Stimulated activated naive CD8-positive, alpha-beta T cell treated with anti-CD3 and anti-CD28 coated beads, Interleukin-15, Interleukin-2, amounts not matched to agents 100 ng/mL and 50 ng/mL, for 24 hours (primary cell): ENCODE results near the gene CENPA.
"Not testable (repeated sequence)": the region's sequence is repeated elsewhere in the genome, so short reads cannot be mapped to it uniquely, and the experiment has no call there.

Experiments
- H3K27ac Mint-ChIP-seq: one replicate; pipeline ENCODE4 v1.8.0; 2021; ENCODE audit warnings: mild to moderate bottlenecking, mixed read lengths
- H3K27me3 Mint-ChIP-seq: one replicate; pipeline ENCODE4 v1.8.0; 2021; ENCODE audit warnings: mixed read lengths
- H3K36me3 Mint-ChIP-seq: one replicate; pipeline ENCODE4 v1.8.0; 2021; ENCODE audit warnings: low read depth, mixed read lengths
- H3K4me1 Mint-ChIP-seq: one replicate; pipeline ENCODE4 v1.8.0; 2021; ENCODE audit warnings: low read depth, mixed read lengths
- H3K4me3 Mint-ChIP-seq: one replicate; pipeline ENCODE4 v1.8.0; 2021; ENCODE audit warnings: mild to moderate bottlenecking, mixed read lengths
- H3K9me3 Mint-ChIP-seq: one replicate; pipeline ENCODE4 v1.8.0; 2021; ENCODE audit warnings: mixed read lengths

The CENPA gene

DNA sequence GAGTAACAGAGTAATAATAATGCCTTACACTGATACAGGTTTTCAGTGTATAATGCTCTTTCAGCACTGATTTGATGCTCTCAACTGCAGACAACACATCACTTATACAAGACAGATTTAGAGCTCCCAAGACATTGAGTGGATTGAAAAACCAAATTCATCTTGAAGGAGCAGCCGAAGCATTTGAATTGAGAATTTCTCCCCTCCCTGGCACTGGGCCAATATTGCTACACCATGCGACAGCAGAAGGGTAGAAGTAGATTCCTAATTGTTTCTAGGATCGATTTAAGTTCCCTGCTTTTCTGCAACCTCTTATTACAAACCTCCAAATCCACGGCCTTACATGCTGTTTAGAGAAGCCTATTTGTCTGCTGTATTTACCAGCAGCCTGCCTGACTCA, 15.5 kb downstream of the CENPA start:
- H3K27me3 Mint-ChIP-seq, result no peaks in the 10 kb centered on the region
- H3K4me1 Mint-ChIP-seq, result no peaks in the 10 kb centered on the region
- no peak overlapping the region for H3K4me3 Mint-ChIP-seq
- H3K27ac Mint-ChIP-seq, result no peak overlapping the region
- no peaks in the 10 kb centered on the region for H3K9me3 Mint-ChIP-seq
- H3K36me3 Mint-ChIP-seq, result peaks cover 10% of the 10 kb centered on the region

DNA sequence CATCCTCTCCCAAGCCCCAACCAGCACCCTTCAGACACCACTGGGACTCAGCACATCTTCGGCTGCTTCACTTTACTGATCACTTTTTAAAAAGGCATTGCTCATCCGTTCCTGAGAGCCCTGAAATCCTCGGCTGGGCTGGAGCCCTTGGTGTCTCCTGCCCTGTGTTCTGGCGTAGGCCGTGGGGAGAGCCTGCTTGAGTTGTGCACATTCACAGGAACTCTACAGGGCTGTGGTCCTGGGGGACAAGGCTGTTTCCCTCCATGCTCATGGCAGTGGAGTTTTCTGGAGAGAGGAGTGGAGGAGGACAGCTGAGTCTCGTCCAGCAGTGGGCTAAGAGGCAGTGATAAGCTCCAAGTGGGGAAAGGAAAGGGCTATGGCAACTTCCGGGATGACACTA, 15.9 kb downstream of the CENPA start:
- no peak overlapping the region for H3K27ac Mint-ChIP-seq
- H3K4me3 Mint-ChIP-seq, result no peak overlapping the region
- no peaks in the 10 kb centered on the region for H3K9me3 Mint-ChIP-seq
- H3K36me3 Mint-ChIP-seq, result peaks cover 10% of the 10 kb centered on the region
- no peaks in the 10 kb centered on the region for H3K4me1 Mint-ChIP-seq
- H3K27me3 Mint-ChIP-seq, result no peaks in the 10 kb centered on the region

DNA sequence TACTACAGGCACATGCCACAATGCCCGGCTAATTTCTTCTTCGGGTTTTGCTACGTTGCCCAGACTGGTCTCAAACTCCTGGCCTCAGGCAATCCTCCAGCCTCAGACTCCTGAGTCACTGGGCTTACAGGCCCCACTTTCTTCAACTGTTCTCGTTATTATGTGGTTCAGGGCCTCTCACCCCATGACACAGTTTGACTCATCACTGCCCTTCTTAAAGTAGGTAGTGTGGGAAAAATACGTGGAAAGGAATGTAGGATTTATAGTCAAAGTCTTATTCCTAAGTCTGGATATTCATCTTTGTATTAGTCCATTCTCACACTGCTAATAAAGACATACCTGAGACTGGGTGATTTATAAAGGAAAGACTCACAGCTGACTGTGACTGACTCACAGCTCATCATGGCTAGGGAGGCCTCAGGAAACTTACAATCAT, 19.4 kb downstream of the CENPA start:
- no peak overlapping the region for H3K27ac Mint-ChIP-seq
- H3K9me3 Mint-ChIP-seq, result no peaks in the 10 kb centered on the region
- no peak overlapping the region for H3K4me3 Mint-ChIP-seq
- H3K36me3 Mint-ChIP-seq, result peaks cover 4% of the 10 kb centered on the region
- no peaks in the 10 kb centered on the region for H3K27me3 Mint-ChIP-seq
- peaks cover 6% of the 10 kb centered on the region for H3K4me1 Mint-ChIP-seq

DNA sequence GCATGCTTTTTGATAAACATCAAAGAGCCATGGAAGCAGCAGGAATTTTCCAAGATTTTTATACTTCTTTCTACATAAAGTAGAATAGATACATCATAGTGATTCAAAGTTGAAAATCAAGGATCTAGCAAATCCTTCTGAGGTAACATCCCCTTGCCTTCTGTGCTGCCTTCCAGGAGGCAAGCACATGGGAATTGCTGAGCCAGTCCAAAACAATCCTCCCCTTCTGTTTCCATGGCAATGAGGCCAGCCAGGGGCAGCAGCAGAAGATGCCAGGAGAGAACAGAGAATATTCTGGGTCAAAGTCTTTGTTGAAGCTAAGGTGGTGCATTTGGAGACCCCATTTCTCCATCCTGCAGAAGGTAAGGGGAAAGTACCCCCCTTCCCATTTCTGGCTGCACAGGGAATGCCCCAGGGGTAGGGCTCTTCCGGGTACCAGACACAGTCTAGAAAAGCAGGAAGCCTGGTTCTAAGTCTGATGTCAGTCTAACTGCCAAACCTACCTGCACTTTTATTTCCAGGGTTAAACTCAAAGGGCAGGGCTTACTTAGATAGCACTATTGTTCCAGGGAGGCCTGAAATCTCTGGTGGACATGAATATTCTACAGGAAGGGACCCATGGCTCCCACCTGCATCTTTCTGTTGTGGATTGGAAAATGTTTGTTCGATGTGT, 22.1 kb downstream of the CENPA start:
- Mint-ChIP-seq H3K36me3 (no peaks in the 10 kb centered on the region), H3K27ac (no peak overlapping the region), H3K9me3 (no peaks in the 10 kb centered on the region), H3K4me1 (peaks cover 15% of the 10 kb centered on the region), H3K27me3 (no peaks in the 10 kb centered on the region), H3K4me3 (no peak overlapping the region)

DNA sequence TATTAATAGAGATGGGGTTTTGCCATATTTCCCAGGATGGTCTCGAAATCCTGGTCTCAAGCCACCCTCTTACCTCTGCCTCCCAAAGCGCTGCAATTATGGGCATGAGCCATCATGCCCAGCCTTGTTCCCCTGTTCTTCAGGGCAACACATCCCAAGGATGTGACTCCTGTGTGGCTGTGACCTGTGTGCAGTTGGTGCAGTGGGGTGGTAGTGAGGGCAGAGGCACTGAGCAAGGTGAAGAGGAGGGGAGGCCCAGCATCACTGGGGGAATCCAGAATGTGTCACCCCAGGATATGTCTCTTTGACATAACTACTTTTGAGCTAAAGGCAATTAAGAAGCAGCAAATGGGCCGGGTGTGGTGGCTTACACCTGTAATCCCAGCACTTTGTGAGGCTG, 23.4 kb downstream of the CENPA start:
- H3K4me1 Mint-ChIP-seq, result peaks cover 15% of the 10 kb centered on the region
- no peaks in the 10 kb centered on the region for H3K36me3 Mint-ChIP-seq
- no peaks in the 10 kb centered on the region for H3K9me3 Mint-ChIP-seq
- H3K27me3 Mint-ChIP-seq, result no peaks in the 10 kb centered on the region
- H3K27ac Mint-ChIP-seq, result no peak overlapping the region
- H3K4me3 Mint-ChIP-seq, result no peak overlapping the region

DNA sequence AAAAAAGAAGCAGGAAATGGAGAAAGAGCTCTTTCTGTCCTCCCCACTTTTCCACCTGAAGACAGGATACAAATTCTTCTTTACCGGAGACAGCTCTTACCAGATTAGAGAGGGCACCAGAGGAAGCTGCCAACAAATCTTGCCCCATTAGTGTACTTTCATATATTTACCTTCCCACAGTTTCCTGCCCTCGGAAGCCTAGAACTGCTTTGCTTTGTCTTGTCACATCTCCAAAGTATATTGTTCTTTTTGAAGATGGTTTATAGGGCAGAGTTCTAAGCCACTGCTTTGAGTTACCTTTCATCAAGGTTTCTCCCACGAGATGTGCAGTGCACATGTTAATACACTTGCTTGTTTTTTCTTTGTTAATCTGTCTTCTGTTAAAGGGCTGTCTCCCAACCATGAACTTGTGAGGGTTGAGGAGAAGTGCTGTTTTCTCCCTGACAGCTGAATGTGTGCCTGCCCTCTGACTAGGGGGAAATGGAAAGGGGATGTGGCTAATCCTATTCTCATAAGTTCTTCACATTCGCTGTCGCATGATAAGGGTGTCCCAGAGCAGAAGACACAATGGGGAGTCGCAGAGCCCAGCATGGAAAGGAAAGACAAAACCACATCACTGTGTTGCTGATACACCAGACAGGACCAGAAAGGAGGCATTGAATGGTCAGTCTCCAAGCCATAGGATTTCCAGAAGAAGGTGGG, 24.2 kb downstream of the CENPA start:
- Mint-ChIP-seq H3K27ac (no peak overlapping the region), H3K27me3 (peaks cover 2% of the 10 kb centered on the region), H3K36me3 (no peaks in the 10 kb centered on the region), H3K4me1 (peaks cover 15% of the 10 kb centered on the region), H3K4me3 (no peak overlapping the region), H3K9me3 (no peaks in the 10 kb centered on the region)

DNA sequence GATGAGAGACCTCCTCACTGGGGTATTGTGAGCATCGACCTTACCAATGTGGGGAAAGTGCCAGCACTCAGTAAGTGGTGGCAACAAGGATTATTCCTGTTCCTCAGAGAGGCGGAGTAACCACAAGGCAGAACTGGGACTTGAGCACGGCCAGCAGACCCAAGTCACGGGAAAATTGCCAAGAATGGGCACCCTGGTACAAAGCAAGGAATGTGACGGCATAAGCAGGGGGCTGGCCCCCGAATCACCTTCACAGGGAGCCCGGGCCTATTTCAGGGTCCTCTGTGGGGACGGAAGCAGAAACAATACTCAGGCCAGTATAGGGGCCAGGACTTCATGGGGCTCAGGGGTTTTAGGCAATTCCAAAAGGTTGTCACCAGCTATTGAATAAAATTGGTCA, 25.4 kb downstream of the CENPA start:
- Mint-ChIP-seq H3K4me1 (peaks cover 15% of the 10 kb centered on the region), H3K4me3 (no peak overlapping the region), H3K27me3 (peaks cover 9% of the 10 kb centered on the region), H3K27ac (no peak overlapping the region), H3K36me3 (no peaks in the 10 kb centered on the region), H3K9me3 (no peaks in the 10 kb centered on the region)

DNA sequence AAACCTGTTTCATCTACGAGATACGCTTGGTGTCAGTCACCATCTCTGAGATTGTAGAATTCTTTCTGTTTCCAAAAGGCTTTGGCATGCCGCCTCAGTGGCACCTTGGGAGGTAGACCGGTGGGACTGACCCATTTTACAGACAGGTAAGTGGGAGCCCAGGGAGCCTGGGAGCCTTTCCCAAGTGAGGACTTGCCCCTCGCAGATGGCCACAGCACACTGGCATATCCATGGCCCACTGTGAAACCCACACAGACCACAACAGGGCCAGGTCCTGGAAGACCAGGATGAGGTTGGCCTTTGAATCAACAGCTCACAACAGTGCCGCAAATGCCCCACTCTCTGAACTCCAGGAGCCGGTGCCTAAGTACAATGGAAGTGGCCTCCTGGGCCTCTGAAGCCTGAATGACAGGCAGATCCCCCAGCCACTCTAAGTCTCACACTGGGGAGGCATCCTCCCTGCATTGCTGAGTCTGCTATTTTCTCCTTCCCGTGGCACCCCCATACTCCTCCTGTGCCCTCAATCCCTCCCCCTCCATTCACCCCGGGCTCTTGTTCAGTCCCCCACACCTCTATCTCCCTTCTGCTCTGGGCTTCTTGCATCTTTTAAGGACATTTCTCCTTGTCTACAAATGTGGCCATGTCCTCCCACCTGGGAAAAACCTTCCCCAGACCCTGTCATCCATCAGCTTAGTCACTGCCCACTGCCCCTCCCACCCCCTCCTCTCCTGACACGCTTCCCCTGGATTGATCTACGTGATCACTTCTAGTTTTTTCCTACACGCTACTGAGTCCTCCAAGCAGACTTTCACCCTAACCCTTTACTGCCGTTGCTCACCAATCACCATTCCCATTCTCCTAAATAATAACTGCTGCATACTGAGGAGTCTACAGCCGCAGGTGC, 26.2 kb downstream of the CENPA start:
- no peaks in the 10 kb centered on the region for H3K9me3 Mint-ChIP-seq
- no peaks in the 10 kb centered on the region for H3K36me3 Mint-ChIP-seq
- no peak overlapping the region for H3K4me3 Mint-ChIP-seq
- no peak overlapping the region for H3K27ac Mint-ChIP-seq
- peaks cover 15% of the 10 kb centered on the region for H3K4me1 Mint-ChIP-seq
- H3K27me3 Mint-ChIP-seq, result peaks cover 12% of the 10 kb centered on the region

DNA sequence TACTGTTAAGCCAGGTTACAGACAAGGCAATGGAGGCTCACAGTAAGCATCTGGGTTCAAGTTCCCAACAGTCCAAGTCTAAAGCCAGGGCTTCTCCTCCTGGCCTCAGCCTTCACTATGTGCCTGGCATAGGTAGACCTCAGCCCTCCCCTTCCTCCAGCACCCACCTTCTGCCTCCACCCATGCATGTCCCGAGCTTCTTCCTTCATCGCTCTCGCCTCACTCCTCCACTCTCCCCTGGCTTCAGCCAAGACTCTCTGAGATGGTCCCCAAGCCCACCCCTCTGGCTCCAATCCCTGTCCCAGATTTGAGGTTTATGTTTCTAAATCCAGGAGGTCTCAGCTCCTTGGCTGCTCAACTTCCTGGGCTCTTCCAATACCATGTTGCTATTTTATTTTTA, 26.9 kb downstream of the CENPA start:
- Mint-ChIP-seq H3K27ac (no peak overlapping the region), H3K4me1 (peaks cover 15% of the 10 kb centered on the region), H3K27me3 (peaks cover 14% of the 10 kb centered on the region), H3K9me3 (no peaks in the 10 kb centered on the region), H3K4me3 (no peak overlapping the region), H3K36me3 (no peaks in the 10 kb centered on the region)

DNA sequence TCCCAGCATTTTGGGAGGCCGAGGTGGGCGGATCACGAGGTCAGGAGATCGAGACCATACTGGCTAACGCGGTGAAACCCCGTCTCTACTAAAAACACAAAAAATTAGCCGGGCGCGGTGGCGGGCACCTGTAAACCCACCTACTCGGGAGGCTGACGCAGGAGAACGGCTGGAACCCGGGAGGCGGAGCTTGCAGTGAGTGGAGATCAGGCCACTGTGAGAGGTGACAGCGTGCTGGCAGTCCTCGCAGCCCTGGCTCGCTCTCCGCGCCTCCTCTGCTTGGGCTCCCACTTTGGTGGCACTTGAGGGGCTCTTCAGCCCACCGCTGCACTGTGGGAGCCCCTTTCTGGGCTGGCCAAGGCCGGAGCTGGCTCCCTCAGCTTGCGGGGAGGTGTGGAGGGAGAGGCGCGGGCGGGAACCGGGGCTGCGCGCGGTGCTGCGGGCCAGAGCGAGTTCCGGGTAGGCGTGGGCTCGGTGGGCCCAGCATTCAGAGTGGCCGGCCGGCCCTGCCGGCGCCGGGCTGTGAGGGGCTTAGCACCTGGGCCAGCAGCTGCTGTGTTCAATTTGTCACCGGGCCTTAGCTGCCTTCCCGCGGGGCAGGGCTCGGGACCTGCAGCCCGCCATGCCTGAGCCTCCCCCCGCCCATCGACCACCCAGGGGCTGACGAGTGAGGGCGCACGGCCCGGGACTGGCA, 28.4 kb downstream of the CENPA start:
- H3K36me3 Mint-ChIP-seq, H3K9me3 Mint-ChIP-seq, H3K27ac Mint-ChIP-seq, H3K4me3 Mint-ChIP-seq: not testable (repeated sequence)
- Mint-ChIP-seq H3K27me3 (peaks cover 16% of the 10 kb centered on the region), H3K4me1 (peaks cover 15% of the 10 kb centered on the region)

DNA sequence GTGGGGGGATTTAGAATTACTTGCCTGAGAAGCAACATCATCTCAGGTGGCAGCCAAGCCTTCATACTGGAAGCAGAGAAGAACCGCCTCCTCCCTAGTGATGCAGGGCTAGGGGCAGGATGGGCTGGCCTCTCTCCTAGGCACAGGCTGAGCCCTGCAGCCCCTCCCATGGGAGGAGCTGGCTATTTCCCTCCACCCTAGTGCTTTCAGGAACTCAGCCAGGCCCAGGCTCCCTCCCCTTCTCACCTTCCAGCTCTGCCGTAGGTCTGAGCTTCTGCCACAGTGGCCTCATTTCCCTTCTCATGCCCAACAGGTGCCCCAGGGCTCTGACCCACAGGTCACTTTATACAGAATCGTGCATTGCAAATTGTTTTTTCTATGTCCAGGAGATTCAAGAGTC, 31.0 kb downstream of the CENPA start:
- Mint-ChIP-seq H3K27ac (no peak overlapping the region), H3K27me3 (peaks cover 16% of the 10 kb centered on the region)

DNA sequence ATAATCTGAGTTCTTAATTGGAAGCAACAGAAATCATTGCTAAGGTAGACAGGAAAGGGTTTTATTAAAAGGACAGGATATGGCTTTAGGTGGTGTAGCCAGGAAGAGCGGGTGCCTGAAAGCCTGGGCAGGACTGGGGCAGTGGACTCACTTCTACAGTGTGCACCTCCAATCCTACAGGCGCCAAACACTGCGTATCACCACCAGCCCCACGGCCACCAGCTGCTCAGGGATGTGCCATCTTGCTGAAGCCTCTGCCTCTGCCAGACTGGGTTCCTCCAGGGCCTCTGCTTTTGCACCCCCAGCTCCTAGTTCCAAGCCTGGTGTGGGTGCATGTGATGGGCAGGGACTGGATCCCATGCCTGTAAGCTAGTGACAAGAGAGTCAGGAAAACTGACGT, 32.4 kb downstream of the CENPA start:
- Mint-ChIP-seq H3K36me3 (no peaks in the 10 kb centered on the region), H3K9me3 (no peaks in the 10 kb centered on the region), H3K4me1 (no peaks in the 10 kb centered on the region), H3K27me3 (peaks cover 16% of the 10 kb centered on the region), H3K4me3 (no peak overlapping the region), H3K27ac (no peak overlapping the region)

More for the DNA sequence above, 31.0 kb downstream of the CENPA start:
- Mint-ChIP-seq H3K4me1 (no peaks in the 10 kb centered on the region), H3K36me3 (no peaks in the 10 kb centered on the region), H3K4me3 (no peak overlapping the region), H3K9me3 (no peaks in the 10 kb centered on the region)

DNA sequence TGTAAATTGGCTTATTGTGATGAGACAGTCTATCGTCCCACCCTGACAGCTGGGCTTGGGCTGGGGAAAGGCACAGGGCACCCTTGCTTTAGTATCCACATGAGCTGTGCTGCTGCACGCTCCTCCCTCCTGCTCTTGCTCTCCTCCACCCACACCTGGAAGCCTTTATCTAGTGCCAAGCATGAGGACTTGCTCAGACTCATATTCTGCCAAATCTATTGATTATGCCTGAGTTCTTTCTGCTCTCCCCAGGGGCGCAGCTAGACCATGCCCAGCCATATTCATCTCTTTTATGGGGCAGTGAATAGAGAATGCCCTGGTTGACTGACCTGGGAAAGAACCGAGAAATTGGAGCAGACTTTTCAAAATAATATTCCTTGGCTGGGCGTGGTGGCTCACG, 33.1 kb downstream of the CENPA start:
- no peaks in the 10 kb centered on the region for H3K9me3 Mint-ChIP-seq
- no peak overlapping the region for H3K4me3 Mint-ChIP-seq

DNA sequence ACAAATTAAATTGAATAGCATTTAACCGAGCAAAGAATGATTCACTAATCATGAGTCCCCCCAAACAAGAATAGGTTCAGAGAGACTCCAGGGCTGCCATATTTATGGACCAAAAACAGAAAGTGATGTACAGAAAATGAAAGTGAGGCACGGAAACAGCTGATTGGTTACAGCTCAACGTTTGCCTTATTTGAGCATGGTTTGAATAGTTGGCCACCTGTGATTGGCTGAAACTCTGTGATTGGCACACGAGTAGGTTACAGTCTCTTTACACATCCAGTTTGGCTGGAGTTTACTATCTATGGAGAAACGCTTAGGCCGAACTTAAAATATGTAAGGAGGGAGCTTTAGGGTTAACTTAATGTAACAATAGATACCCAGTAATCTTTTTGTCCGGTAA, 35.1 kb downstream of the CENPA start:
- H3K36me3 Mint-ChIP-seq, result no peaks in the 10 kb centered on the region
- H3K9me3 Mint-ChIP-seq, result no peaks in the 10 kb centered on the region
- H3K4me3 Mint-ChIP-seq, result no peak overlapping the region
- H3K27me3 Mint-ChIP-seq, result peaks cover 11% of the 10 kb centered on the region
- no peaks in the 10 kb centered on the region for H3K4me1 Mint-ChIP-seq
- no peak overlapping the region for H3K27ac Mint-ChIP-seq

More for the DNA sequence above, 33.1 kb downstream of the CENPA start:
- Mint-ChIP-seq H3K4me1 (no peaks in the 10 kb centered on the region), H3K27me3 (peaks cover 16% of the 10 kb centered on the region), H3K36me3 (no peaks in the 10 kb centered on the region), H3K27ac (no peak overlapping the region)

DNA sequence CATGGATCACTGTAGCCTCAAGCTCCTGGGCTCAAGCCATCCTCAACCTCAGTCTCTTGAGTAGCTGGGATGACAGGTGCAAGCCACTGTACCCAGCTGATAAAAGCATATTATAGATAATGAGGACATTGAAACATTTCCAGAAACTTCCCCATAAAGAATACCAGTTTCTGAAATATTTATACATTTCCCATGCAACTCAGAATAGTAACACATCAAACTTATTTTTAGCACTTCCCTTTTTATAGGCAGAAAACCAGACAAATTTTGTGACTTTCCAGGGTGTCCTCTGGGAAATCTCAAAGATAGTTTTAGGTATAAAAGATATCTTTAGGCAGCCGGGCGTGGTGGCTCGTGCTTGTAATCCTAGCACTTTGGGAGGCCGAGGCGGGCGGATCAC, 37.0 kb downstream of the CENPA start:
- H3K4me1 Mint-ChIP-seq, result no peaks in the 10 kb centered on the region
- H3K27me3 Mint-ChIP-seq, result peaks cover 3% of the 10 kb centered on the region
- no peaks in the 10 kb centered on the region for H3K9me3 Mint-ChIP-seq
- no peak overlapping the region for H3K4me3 Mint-ChIP-seq
- H3K36me3 Mint-ChIP-seq, result no peaks in the 10 kb centered on the region
- no peak overlapping the region for H3K27ac Mint-ChIP-seq
